Cerebellar nuclear complex (tissue), 1 donor: ENCODE measurements around the gene TAX1BP1.

Source experiments
- DNase-seq, 2 experiments: peaks; one replicate each; lab custom pipeline; 2025; lab: John Stamatoyannopoulos, UW

TAX1BP1 gene

GRCh38 chr7:27739909-27740448, at the start of gene TAX1BP1:
Gene TAX1BP1 (plus strand): TSS chr7:27740162. CDS start chr7:27748525, 8,363 bp downstream.
- peak; percentile 12 to 57 for DNase-seq

DNA sequence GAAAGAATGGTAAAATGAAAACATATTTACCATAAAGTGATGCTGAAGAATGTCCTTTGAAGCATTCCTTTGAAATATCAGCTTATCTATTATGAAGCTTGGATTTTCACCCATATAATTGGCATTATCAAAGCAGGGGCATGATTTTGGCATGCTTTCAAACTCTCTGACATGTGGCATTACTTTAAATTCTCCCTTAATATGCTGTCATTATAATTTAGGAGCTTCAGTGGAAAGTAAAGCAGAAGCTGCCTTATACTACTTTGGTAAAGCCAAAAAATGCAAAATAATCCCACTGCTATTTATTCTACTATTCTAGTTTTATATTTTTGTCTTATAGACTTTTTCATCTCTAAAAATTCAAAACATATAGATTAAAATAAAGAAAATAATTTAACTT, 49.3 kb upstream of the TAX1BP1 start:
- no peak for DNase-seq

DNA sequence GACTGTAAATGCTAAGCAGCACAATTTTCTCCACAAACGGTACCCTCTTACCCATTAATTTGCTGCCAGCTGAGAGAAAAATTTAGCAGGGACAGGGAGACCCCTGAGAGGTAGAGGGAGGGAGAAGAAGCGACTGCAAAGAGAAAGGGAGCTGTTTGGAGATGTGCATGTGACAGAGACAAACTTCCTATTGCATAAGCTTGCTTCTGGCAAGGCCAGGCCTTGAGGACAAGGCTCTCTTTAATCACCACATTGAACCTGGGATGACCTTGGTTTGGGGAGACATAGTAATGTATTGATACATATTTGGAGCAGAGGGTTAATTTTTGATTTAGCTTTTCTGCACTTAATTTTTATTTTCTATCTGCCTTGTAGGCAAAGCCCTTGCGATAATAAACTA, 46.2 kb upstream of the TAX1BP1 start:
- DNase-seq, result no peak

DNA sequence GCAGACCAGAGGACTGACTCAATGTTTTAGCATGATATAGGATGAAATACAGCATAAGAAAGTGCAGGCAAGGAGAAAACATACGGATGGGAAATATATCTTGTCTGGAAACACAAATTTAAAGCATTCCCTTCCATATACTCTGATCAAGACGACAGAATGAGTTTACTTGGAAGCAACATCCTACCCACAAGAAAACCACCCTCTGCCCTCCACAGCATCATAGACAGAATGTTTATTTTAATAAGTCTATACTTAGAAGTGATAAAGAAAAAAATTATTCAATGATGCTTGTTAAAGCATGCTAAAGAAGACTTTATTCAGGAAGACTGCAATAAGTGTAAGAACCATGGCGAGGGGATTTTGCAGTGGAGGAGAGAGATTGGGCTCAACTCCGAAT, 44.9 kb upstream of the TAX1BP1 start:
- no peak for DNase-seq

DNA sequence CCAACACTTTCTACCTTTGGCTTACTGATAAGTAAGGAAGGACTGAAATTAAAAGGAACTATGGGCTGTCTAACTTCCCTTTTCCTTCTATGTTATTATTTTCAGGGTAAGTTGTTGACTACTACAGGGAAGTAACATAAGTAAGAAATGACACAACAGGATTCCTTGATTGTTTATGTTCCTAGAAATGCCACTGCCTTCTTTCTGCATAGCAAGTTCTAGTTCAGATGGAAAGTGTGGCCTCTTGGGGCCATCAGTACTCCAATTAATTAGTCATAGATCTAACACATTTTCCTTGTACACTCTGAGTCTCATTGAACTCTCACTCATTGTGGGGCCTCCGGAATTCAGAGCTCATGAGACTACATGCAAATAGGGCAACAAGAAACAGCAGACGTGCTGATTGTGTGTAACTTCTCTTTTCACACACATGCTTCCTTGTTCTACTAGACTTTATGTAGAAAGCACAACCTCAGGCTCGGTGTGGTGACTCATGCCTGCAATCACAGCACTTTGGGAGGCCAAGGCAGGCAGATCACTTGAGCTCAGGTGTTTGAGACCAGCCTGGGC, 42.0 kb upstream of the TAX1BP1 start:
- DNase-seq, result no peak

GRCh38 chr7:27699751-27700150, 40.2 kb upstream of the TAX1BP1 start:
- DNase-seq, result no peak

- DNase-seq, result no peak
These were observed 39.5 kb upstream of the TAX1BP1 start for GRCh38 chr7:27700501-27700900.

DNA sequence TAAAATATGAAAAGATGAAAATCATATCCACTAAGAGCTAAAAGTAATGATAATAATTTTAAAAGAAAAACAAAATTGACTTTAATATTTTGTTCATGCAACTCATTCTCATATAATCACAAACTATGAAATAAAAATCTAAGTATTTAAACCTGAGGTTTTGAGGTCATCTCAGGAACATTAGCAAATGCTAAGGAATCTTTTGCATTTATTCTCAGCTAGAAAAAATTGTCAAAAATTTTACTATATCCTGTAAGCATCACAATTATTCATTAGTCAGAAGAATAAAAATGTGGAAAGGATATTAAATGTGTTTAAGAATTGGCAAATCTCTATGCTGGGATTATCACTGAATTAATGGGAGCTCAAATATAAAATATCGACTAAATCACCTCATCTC, 36.8 kb upstream of the TAX1BP1 start:
- no peak for DNase-seq

- no peak for DNase-seq
These were observed 35.4 kb upstream of the TAX1BP1 start for GRCh38 chr7:27704422-27705199.

- no peak for DNase-seq
These were observed 34.8 kb upstream of the TAX1BP1 start for GRCh38 chr7:27705200-27705594.

- no peak for DNase-seq
These were observed 31.5 kb upstream of the TAX1BP1 start for GRCh38 chr7:27708485-27708884.

DNA sequence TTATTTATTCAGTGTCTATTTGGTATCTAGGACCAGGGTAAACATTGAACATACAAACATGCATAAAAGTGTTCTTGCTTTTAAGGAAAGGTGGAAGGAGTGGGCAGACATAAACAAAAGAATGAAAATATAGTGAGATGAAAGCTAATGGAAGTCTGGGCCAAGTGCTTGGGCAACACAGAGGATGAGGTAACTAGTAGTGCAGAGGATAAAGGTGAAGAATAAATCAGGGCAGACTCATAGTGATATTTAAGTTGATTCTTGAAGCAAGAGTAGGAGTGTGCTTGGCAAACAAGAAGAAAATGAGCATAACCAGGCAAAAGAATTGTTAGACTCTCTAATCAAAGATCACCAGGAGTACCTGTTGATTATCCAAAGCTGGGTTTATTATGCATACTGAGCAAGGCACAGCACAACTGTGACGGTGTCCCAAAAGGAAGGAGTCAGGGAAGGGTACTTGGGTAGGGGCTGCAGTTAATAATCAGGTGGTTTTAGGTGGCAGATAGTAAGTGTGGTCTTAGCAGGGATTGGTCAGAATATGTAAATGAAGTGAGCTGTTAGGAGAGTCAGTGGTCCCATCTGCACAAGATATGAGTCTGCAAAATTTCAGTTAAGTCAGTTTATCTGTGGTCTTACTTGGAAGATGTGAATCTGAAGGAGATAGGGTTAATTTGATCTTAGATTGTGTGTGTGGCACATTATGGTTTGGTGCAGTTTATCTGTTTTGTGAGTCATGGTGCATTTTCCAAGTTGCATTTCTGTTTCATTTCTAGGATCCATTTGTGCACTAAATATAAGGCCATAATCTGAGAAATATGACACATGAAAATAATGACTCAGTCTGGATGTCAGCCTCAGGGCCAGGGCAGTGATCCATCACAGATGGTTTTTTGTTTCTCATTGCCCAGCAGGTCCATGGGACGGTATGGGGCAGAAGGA, 30.6 kb upstream of the TAX1BP1 start:
- no peak for DNase-seq

DNA sequence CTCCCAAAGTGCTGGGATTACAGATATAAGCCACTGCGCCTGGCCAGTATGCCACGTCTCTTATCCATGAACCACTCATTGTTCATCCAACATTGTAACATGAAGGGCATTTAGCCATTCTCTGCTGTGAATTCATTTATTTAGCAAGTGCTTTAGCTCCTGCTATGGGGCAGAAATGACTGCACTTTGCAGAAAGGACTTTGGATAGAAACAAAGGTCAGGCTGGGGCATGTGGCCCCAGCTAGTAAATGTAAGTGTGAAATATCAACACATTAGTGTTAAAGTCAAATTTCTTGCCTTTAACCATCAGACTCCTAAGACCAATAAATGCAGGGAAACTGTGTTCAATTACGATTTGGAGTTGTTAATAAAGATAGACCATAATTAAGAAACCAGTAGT, 27.7 kb upstream of the TAX1BP1 start:
- no peak for DNase-seq

DNA sequence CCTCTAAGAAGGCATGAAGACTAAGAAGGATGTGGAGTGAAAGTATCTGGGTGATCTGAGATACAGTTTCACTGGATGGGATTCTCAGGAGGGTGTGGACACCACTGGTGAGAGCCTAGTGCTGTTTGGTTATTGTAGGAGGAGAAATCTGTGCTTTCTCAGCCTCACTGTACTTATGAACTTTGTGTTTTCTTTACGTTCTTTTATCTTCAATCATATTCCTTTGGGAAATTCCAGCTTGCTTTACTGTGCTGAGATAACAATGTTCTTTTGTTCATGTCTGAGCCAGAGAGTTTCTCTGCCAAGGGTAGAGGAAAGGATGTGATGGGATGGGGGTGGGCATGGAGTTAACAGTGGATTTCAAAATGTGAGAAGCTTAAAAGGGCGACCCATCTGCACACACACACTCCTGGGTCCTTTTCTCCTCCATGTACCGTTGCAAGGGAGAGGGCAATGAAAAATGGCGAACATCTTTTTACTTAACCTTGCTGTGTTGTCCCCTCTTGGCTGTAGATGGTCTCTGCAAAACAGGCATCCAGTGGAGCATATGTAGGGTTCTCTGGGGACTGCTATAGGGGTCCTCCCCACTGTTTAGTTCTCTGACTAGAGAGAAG, 25.0 kb upstream of the TAX1BP1 start:
- no peak for DNase-seq

DNA sequence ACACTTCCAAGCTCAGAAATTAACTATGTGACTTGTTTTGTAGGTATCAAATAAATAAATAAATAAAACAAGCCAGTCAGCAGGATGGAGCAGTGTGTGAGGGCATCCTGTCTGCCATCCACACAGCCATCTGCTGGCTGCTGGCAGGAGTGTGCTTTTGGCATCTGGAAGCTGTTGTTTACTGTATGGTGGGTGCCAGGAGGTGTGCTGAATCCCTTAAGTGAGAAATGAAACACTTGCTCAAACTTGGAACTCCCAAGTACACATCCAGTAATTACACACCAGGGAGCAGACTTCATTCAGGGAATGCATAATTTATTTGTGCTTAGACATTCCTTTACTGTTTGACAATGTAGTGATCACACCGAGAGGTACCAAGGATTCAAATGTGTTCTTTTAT, 16.9 kb upstream of the TAX1BP1 start:
- no peak for DNase-seq

DNA sequence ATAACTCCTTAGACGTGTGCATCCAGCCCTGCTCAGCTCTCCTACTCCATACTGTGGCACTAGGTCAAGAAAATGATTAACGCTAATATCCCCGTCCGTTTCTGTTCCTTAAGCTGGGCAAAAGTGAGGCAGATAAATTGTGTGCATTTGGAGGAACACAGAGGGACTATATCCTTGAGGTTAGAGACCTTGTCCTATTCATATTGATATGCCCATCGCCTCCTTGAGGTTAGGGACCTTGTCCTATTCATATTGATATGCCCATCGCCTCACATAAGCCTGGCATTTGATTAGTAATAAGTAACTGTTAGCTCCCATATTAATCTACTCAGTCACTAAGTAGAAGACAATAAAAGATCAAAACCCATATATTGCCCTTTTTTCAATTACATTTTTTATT, 12.9 kb upstream of the TAX1BP1 start:
- no peak for DNase-seq

- no peak for DNase-seq
These were observed 9.8 kb upstream of the TAX1BP1 start for GRCh38 chr7:27730112-27730511.

- no peak for DNase-seq
These were observed 5.4 kb upstream of the TAX1BP1 start for GRCh38 chr7:27734583-27734982.

DNA sequence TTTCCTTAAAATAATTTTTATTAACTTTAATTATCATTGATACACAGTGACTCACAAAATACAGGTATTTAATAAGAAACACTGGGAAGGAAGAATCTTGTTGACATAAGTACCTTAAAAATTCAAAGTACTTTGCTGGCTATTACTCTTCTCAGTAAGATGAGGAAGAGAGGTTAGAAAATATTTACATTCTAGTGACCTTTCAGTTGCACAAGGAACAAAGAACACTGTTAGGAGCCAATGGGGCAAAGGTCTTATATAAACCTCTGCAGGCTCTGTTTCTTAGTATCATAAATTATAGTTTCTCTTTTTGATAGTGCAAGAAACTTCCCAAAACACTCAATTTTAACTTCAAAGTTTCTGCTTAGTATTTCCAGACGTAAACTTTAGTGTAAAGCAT, 4.8 kb upstream of the TAX1BP1 start:
- DNase-seq, result no peak

GRCh38 chr7:27735831-27736230, 4.1 kb upstream of the TAX1BP1 start:
- no peak for DNase-seq

GRCh38 chr7:27737178-27737577, 2.8 kb upstream of the TAX1BP1 start:
- DNase-seq, result no peak

- DNase-seq, result no peak
These were observed 2.3 kb upstream of the TAX1BP1 start for GRCh38 chr7:27737616-27738015.
